HEK293 (cell line): ENCODE results near the gene CMTM8.

ENCODE experiments used
- CTCF ChIA-PET: fragments of 350-600 bp; formaldehyde crosslinking; extraction: SDS; loops from one replicate; lab custom pipeline; 2021; ENCODE audit warnings: antibody characterized with exemption; lab: Yijun Ruan, JAX
- POLR2A ChIA-PET: fragments of 300-600 bp; formaldehyde crosslinking; extraction: SDS; loops from one replicate; lab custom pipeline; 2020; ENCODE audit warnings: antibody characterized with exemption, inconsistent platforms; lab: Yijun Ruan, JAX
- H3K27ac ChIP-seq: fragments of 200-500 bp; sonication (Bioruptor generic); 2 replicates; pipeline ENCODE4 v1.5.1; 2014; ENCODE audit warnings: low read depth, low read length, control low read depth, inconsistent platforms; ENCODE audit errors: extremely low read depth
- H3K36me3 ChIP-seq, 2 experiments: fragments of 200-500 bp in 1 of 2; sonication (Bioruptor generic) in 1 of 2; 1 replicate in 1 of 2; 2 replicates in 1 of 2; pipeline ENCODE4 v1.5.1; 2014 to 2017; ENCODE audit warnings: inconsistent platforms in 2 of 2, low read length in 2 of 2; ENCODE audit not compliant: control insufficient read depth in 2 of 2, insufficient read depth in 1 of 2
- H3K4me1 ChIP-seq: fragments of 200-500 bp; sonication (Bioruptor generic); 2 replicates; pipeline ENCODE4 v1.5.1; 2014; ENCODE audit warnings: mild to moderate bottlenecking, low read length, inconsistent platforms; ENCODE audit not compliant: control insufficient read depth, insufficient read depth
- H3K4me3 ChIP-seq: 2 replicates; pipeline ENCODE4 v1.5.1; 2011; ENCODE audit warnings: low read depth, mild to moderate bottlenecking, control low read depth, low read length, moderate library complexity
- H3K9me3 ChIP-seq: fragments of 200-500 bp; sonication (Bioruptor generic); 2 replicates; pipeline ENCODE4 v1.5.1; 2014; ENCODE audit warnings: low read depth, low read length, inconsistent platforms; ENCODE audit not compliant: control insufficient read depth, insufficient read depth
- BCL11B ChIP-seq: fragments of 450-650 bp; formaldehyde crosslinking; IDR thresholded peaks from 2 replicates; pipeline ENCODE4 v1.5.1; 2016; ENCODE audit warnings: low read depth, missing biosample characterization, missing genetic modification characterization
- FEZF1 ChIP-seq: fragments of 450-650 bp; formaldehyde crosslinking; IDR thresholded peaks from 2 replicates; pipeline ENCODE4 v1.5.1; 2016; ENCODE audit warnings: missing biosample characterization, missing genetic modification characterization
- GLIS2 ChIP-seq: fragments of 450-650 bp; formaldehyde crosslinking; IDR thresholded peaks from 2 replicates; pipeline ENCODE4 v1.5.1; 2016; ENCODE audit warnings: missing biosample characterization, missing genetic modification characterization
- OVOL3 ChIP-seq: fragments of 450-650 bp; formaldehyde crosslinking; IDR thresholded peaks from 2 replicates; pipeline ENCODE4 v1.5.1; 2016; ENCODE audit warnings: missing biosample characterization, missing genetic modification characterization
- PRDM2 ChIP-seq: fragments of 450-650 bp; formaldehyde crosslinking; IDR thresholded peaks from 2 replicates; pipeline ENCODE4 v1.5.1; 2016; ENCODE audit warnings: missing biosample characterization, missing genetic modification characterization, borderline replicate concordance
- ZFP69B ChIP-seq: fragments of 450-650 bp; formaldehyde crosslinking; IDR thresholded peaks from 2 replicates; pipeline ENCODE4 v1.5.1; 2016; ENCODE audit warnings: missing biosample characterization, missing genetic modification characterization
- ZNF121 ChIP-seq: fragments of 450-650 bp; formaldehyde crosslinking; IDR thresholded peaks from 2 replicates; pipeline ENCODE4 v1.5.1; 2016; ENCODE audit warnings: missing biosample characterization, missing genetic modification characterization
- ZNF157 ChIP-seq: fragments of 450-650 bp; formaldehyde crosslinking; IDR thresholded peaks from 2 replicates; pipeline ENCODE4 v1.5.1; 2016; ENCODE audit warnings: missing biosample characterization, missing genetic modification characterization
- ZNF2 ChIP-seq: fragments of 450-650 bp; formaldehyde crosslinking; IDR thresholded peaks from 2 replicates; pipeline ENCODE4 v1.5.1; 2016; ENCODE audit warnings: missing biosample characterization, missing genetic modification characterization
- ZNF239 ChIP-seq: fragments of 450-650 bp; formaldehyde crosslinking; IDR thresholded peaks from 2 replicates; pipeline ENCODE4 v1.5.1; 2016; ENCODE audit warnings: missing biosample characterization, missing genetic modification characterization
- ZNF335 ChIP-seq: fragments of 450-650 bp; formaldehyde crosslinking; conservative IDR thresholded peaks from 2 replicates; pipeline ENCODE4 v1.5.1; 2016; ENCODE audit warnings: missing biosample characterization, missing genetic modification characterization
- ZNF37A ChIP-seq: fragments of 450-650 bp; IDR thresholded peaks from 2 replicates; pipeline ENCODE4 v1.5.1; 2018; ENCODE audit warnings: missing biosample characterization, missing genetic modification characterization
- ZNF433 ChIP-seq: fragments of 450-650 bp; formaldehyde crosslinking; IDR thresholded peaks from 2 replicates; pipeline ENCODE4 v1.5.1; 2016; ENCODE audit warnings: missing biosample characterization, missing genetic modification characterization, low read depth
- ZNF48 ChIP-seq: fragments of 450-650 bp; formaldehyde crosslinking; IDR thresholded peaks from 2 replicates; pipeline ENCODE4 v1.5.1; 2016; ENCODE audit warnings: missing biosample characterization, missing genetic modification characterization
- ZNF501 ChIP-seq: fragments of 450-650 bp; formaldehyde crosslinking; IDR thresholded peaks from 2 replicates; pipeline ENCODE4 v1.5.1; 2016; ENCODE audit warnings: missing biosample characterization, missing genetic modification characterization
- ZNF513 ChIP-seq: fragments of 450-650 bp; IDR thresholded peaks from 2 replicates; pipeline ENCODE4 v1.5.1; 2018; ENCODE audit warnings: missing biosample characterization, missing genetic modification characterization
- ZNF555 ChIP-seq: fragments of 450-650 bp; formaldehyde crosslinking; conservative IDR thresholded peaks from 2 replicates; pipeline ENCODE4 v1.5.1; 2017; ENCODE audit warnings: missing biosample characterization, mild to moderate bottlenecking, missing genetic modification characterization, inconsistent platforms
- ZNF561 ChIP-seq: fragments of 450-650 bp; IDR thresholded peaks from 2 replicates; pipeline ENCODE4 v1.5.1; 2018; ENCODE audit warnings: missing biosample characterization, missing genetic modification characterization, borderline replicate concordance
- ZNF580 ChIP-seq: fragments of 450-650 bp; formaldehyde crosslinking; IDR thresholded peaks from 2 replicates; pipeline ENCODE4 v1.5.1; 2016; ENCODE audit warnings: missing biosample characterization, missing genetic modification characterization
- ZNF701 ChIP-seq: fragments of 450-650 bp; formaldehyde crosslinking; IDR thresholded peaks from 2 replicates; pipeline ENCODE4 v1.5.1; 2016; ENCODE audit warnings: missing biosample characterization, missing genetic modification characterization

The CMTM8 gene

GRCh38 chr3:32200490-32200889, 38.0 kb upstream of the CMTM8 start:
- H3K4me3 ChIP-seq: no peak overlapping the region
- no peaks in the 10 kb centered on the region for H3K4me1 ChIP-seq
- TF ChIP-seq ZNF561 (no peak), PRDM2 (tag by site-specific recombination) (no peak), ZFP69B (tag by site-specific recombination) (no peak), ZNF37A (tag by site-specific recombination) (no peak), ZNF335 (tag by site-specific recombination) (no peak), FEZF1 (tag by site-specific recombination) (no peak), ZNF555 (tag by site-specific recombination) (no peak), ZNF580 (tag by site-specific recombination) (no peak), ZNF433 (tag by site-specific recombination) (no peak), ZNF701 (tag by site-specific recombination) (no peak), ZNF48 (tag by site-specific recombination) (no peak), GLIS2 (tag by site-specific recombination) (no peak), ZNF157 (tag by site-specific recombination) (no peak), ZNF501 (tag by site-specific recombination) (no peak), ZNF239 (tag by site-specific recombination) (no peak), ZNF2 (no peak), ZNF513 (no peak), ZNF121 (tag by site-specific recombination) (no peak), BCL11B (tag by site-specific recombination) (no peak), OVOL3 (tag by site-specific recombination) (no peak)
- POLR2A ChIA-PET: no interaction called here
- no peak overlapping the region for H3K27ac ChIP-seq
- CTCF ChIA-PET: no interaction called here
- H3K36me3 ChIP-seq: no peaks in the 10 kb centered on the region
- H3K9me3 ChIP-seq: no peaks in the 10 kb centered on the region
